ENCODE data around the gene TNFRSF17. TPM values are rescaled to one million over a fixed set of nuclear protein-coding genes. Genes with fewer than 3 reads are reported as not detected.
"Not testable (repeated sequence)": the region's sequence is repeated elsewhere in the genome, so short reads cannot be mapped to it uniquely, and the experiment has no call there.

The TNFRSF17 gene
- total RNA-seq (not detected), polyA plus RNA-seq (not detected)

GRCh38 chr16:11964761-11965551 lies at the start of gene TNFRSF17:
TSS of gene TNFRSF17 (plus strand) at chr16:11965210. CDS start at chr16:11965325, 115 bp downstream.
- H3K4me3 ChIP-seq (ENCODE audit: low read length): no peak within 1 kb of the TSS
- H3K9me3 Mint-ChIP-seq: no peaks in the 10 kb centered on the region
- no peaks in the 10 kb centered on the region for H3K27me3 ChIP-seq (ENCODE audit: insufficient read depth, low read length, poor library complexity, severe bottlenecking)

GRCh38 chr16:11915644-11916523 lies 49.1 kb upstream of the TNFRSF17 start, which contains the start of gene GSPT1:
TSS of gene GSPT1 (minus strand) at chr16:11915956. CDS start at chr16:11915720, 236 bp downstream.
- DNase-seq: peak; percentile 98 to 100 (median 99)
- Histone ChIP-seq H3K9me3 (ENCODE audit: low read length) (no peaks in the 10 kb centered on the region), H3K27ac (ENCODE audit: low read depth, low read length) (peak within 1 kb of the TSS; percentile 68), H3K4me3 (ENCODE audit: low read length) (peak within 1 kb of the TSS; percentile 64), H3K4me1 (ENCODE audit: insufficient read depth, low read length) (peaks cover 28% of the 10 kb centered on the region), H3K36me3 (ENCODE audit: insufficient read depth, low read length) (no peaks in the 10 kb centered on the region), H3K27me3 (ENCODE audit: insufficient read depth, low read length, poor library complexity, severe bottlenecking) (no peaks in the 10 kb centered on the region)
- POLR2A ChIA-PET: interaction anchor here (0.6 to 1.7 kb wide), 5 partner anchors 61 to 173 kb away, joined by 3 to 7 read pairs (median 6); partner anchors contain the start of genes RSL1D1, SNX29, TXNDC11 and ZC3H7A
- Mint-ChIP-seq H3K4me3 (peak within 1 kb of the TSS; percentile 92 to 98 (median 96)), H3K4me1 (peaks cover 31 to 38% (median 34%) of the 10 kb centered on the region in 3 donors), H3K27ac (peak within 1 kb of the TSS; percentile 96 to 99 (median 97)), H3K27me3 (peaks cover 0 to 7% of the 10 kb centered on the region in 2 donors), H3K9me3 (no peaks in the 10 kb centered on the region), H3K36me3 (peaks cover 0 to 31% (median 0%) of the 10 kb centered on the region in 3 donors)
- CTCF ChIA-PET: interaction anchor here (1.9 kb wide), 1 partner anchor 33 kb away, joined by 4 read pairs; no protein-coding TSS in a partner anchor

More at GRCh38 chr16:11964761-11965551, at the start of gene TNFRSF17:
- H3K36me3 ChIP-seq (ENCODE audit: insufficient read depth, low read length): no peaks in the 10 kb centered on the region
- Mint-ChIP-seq H3K27me3 (peaks cover 7 to 23% of the 10 kb centered on the region in 2 donors), H3K27ac (peak within 1 kb of the TSS in 3 of 8 donors; percentile 33 to 51 (median 35)), H3K4me1 (peaks cover 0 to 6% (median 0%) of the 10 kb centered on the region in 3 donors), H3K36me3 (no peaks in the 10 kb centered on the region), H3K4me3 (no peak within 1 kb of the TSS)
- ChIA-PET POLR2A (interaction anchor here (0.7 kb wide), 1 partner anchor 63 kb away, joined by 4 read pairs; no protein-coding TSS in a partner anchor), CTCF (interaction anchor here (1.1 to 1.6 kb wide), 3 partner anchors 103 to 556 kb away, joined by 3 to 4 read pairs (median 3); no protein-coding TSS in a partner anchor)
- H3K4me1 ChIP-seq (ENCODE audit: insufficient read depth, low read length): no peaks in the 10 kb centered on the region
- no peaks in the 10 kb centered on the region for H3K9me3 ChIP-seq (ENCODE audit: low read length)
- no peak within 1 kb of the TSS for H3K27ac ChIP-seq (ENCODE audit: low read depth, low read length)
- DNase-seq: no peak

- H3K27ac Mint-ChIP-seq: peak overlapping the region; percentile 73 to 98 (median 92)
- POLR2A ChIA-PET: interaction anchor here (1.3 to 1.7 kb wide), 2 partner anchors 60 to 65 kb away, joined by 5 to 7 read pairs; partner anchors contain the start of genes RSL1D1 and SNX29
- Histone ChIP-seq H3K36me3 (ENCODE audit: insufficient read depth, low read length) (no peaks in the 10 kb centered on the region), H3K27me3 (ENCODE audit: insufficient read depth, low read length, poor library complexity, severe bottlenecking) (no peaks in the 10 kb centered on the region), H3K4me3 (ENCODE audit: low read length) (peak overlapping the region; percentile 47), H3K27ac (ENCODE audit: low read depth, low read length) (peak overlapping the region; percentile 45), H3K9me3 (ENCODE audit: low read length) (no peaks in the 10 kb centered on the region), H3K4me1 (ENCODE audit: insufficient read depth, low read length) (peaks cover 25% of the 10 kb centered on the region)
- DNase-seq: no peak
- H3K9me3 Mint-ChIP-seq: no peaks in the 10 kb centered on the region
- CTCF ChIA-PET: interaction anchor here (1.9 kb wide), 1 partner anchor 34 kb away, joined by 4 read pairs; no protein-coding TSS in a partner anchor
- peak overlapping the region; percentile 89 to 95 (median 92) for H3K4me3 Mint-ChIP-seq
- H3K36me3 Mint-ChIP-seq: peaks cover 0 to 30% (median 0%) of the 10 kb centered on the region in 3 donors
- H3K27me3 Mint-ChIP-seq: peaks cover 0 to 7% of the 10 kb centered on the region in 2 donors
- H3K4me1 Mint-ChIP-seq: peaks cover 29 to 35% (median 30%) of the 10 kb centered on the region in 3 donors
These were observed 48.3 kb upstream of the TNFRSF17 start for GRCh38 chr16:11916524-11917285.

GRCh38 chr16:11924046-11924445 lies 41.0 kb upstream of the TNFRSF17 start:
- H3K4me1 Mint-ChIP-seq; H3K36me3 Mint-ChIP-seq; POLR2A ChIA-PET; H3K36me3 ChIP-seq (ENCODE audit: insufficient read depth, low read length); H3K27me3 ChIP-seq (ENCODE audit: insufficient read depth, low read length, poor library complexity, severe bottlenecking); H3K27me3 Mint-ChIP-seq; H3K4me3 ChIP-seq (ENCODE audit: low read length); H3K4me3 Mint-ChIP-seq; CTCF ChIA-PET; H3K27ac ChIP-seq (ENCODE audit: low read depth, low read length); DNase-seq; H3K4me1 ChIP-seq (ENCODE audit: insufficient read depth, low read length); H3K27ac Mint-ChIP-seq; H3K9me3 Mint-ChIP-seq; H3K9me3 ChIP-seq (ENCODE audit: low read length): not testable (repeated sequence)

GRCh38 chr16:11927350-11927749 lies 37.7 kb upstream of the TNFRSF17 start:
- H3K4me1 Mint-ChIP-seq; H3K36me3 Mint-ChIP-seq; POLR2A ChIA-PET; H3K27ac ChIP-seq (ENCODE audit: low read depth, low read length); H3K4me1 ChIP-seq (ENCODE audit: insufficient read depth, low read length); H3K9me3 ChIP-seq (ENCODE audit: low read length); H3K9me3 Mint-ChIP-seq; H3K4me3 ChIP-seq (ENCODE audit: low read length); H3K4me3 Mint-ChIP-seq; DNase-seq; H3K27me3 Mint-ChIP-seq; H3K36me3 ChIP-seq (ENCODE audit: insufficient read depth, low read length); CTCF ChIA-PET; H3K27me3 ChIP-seq (ENCODE audit: insufficient read depth, low read length, poor library complexity, severe bottlenecking): not testable (repeated sequence)
- H3K27ac Mint-ChIP-seq: peak overlapping the region in 1 of 8 donors; percentile 74

- H3K27me3 ChIP-seq (ENCODE audit: insufficient read depth, low read length, poor library complexity, severe bottlenecking); H3K9me3 Mint-ChIP-seq; H3K36me3 Mint-ChIP-seq; H3K27ac Mint-ChIP-seq; POLR2A ChIA-PET; H3K36me3 ChIP-seq (ENCODE audit: insufficient read depth, low read length); H3K4me3 Mint-ChIP-seq; H3K4me1 ChIP-seq (ENCODE audit: insufficient read depth, low read length); H3K27me3 Mint-ChIP-seq; DNase-seq; CTCF ChIA-PET; H3K9me3 ChIP-seq (ENCODE audit: low read length); H3K4me1 Mint-ChIP-seq; H3K4me3 ChIP-seq (ENCODE audit: low read length); H3K27ac ChIP-seq (ENCODE audit: low read depth, low read length): not testable (repeated sequence)
These were observed 23.1 kb upstream of the TNFRSF17 start, which contains the start of gene NPIPB2 for GRCh38 chr16:11941945-11942344. TSS of gene NPIPB2 (minus strand) at chr16:11942045. CDS start at chr16:11942045, 0 bp downstream.

GRCh38 chr16:11946433-11946832 lies 18.6 kb upstream of the TNFRSF17 start:
- no peak overlapping the region for H3K27ac Mint-ChIP-seq
- H3K4me3 ChIP-seq (ENCODE audit: low read length): no peak overlapping the region
- H3K27ac ChIP-seq (ENCODE audit: low read depth, low read length): no peak overlapping the region
- H3K36me3 Mint-ChIP-seq: no peaks in the 10 kb centered on the region
- H3K4me1 ChIP-seq (ENCODE audit: insufficient read depth, low read length): no peaks in the 10 kb centered on the region
- no peaks in the 10 kb centered on the region for H3K27me3 ChIP-seq (ENCODE audit: insufficient read depth, low read length, poor library complexity, severe bottlenecking)
- ChIA-PET CTCF (no interaction called here), POLR2A (interaction anchor here (0.7 kb wide), 1 partner anchor 148 kb away, joined by 5 read pairs; no protein-coding TSS in a partner anchor)
- H3K36me3 ChIP-seq (ENCODE audit: insufficient read depth, low read length): no peaks in the 10 kb centered on the region
- no peaks in the 10 kb centered on the region for H3K4me1 Mint-ChIP-seq
- no peaks in the 10 kb centered on the region for H3K9me3 Mint-ChIP-seq
- H3K4me3 Mint-ChIP-seq: no peak overlapping the region
- no peaks in the 10 kb centered on the region for H3K9me3 ChIP-seq (ENCODE audit: low read length)
- no peak for DNase-seq
- no peaks in the 10 kb centered on the region for H3K27me3 Mint-ChIP-seq

Data from CD8-positive, alpha-beta memory T cell (primary cell).